Epithelial cell of proximal tubule (primary cell): ENCODE results near the gene GMEB2. TPM values are rescaled to one million over a fixed set of nuclear protein-coding genes. Genes with fewer than 3 reads are reported as not detected.

Source experiments
- DNase-seq: peaks from one replicate; pipeline ENCODE4 v3.0.0-alpha.2; 2011; ENCODE audit warnings: low read depth
- H3K4me3 ChIP-seq: 2 replicates; pipeline ENCODE4 v1.5.1; 2011; ENCODE audit warnings: low read depth, mild to moderate bottlenecking, low read length
- total RNA-seq: library from RNA; depleted of rRNA; stranded (reverse); fragments of >200 nt; gene quantifications from 2 replicates; pipeline ENCODE4 v1.2.3, GENCODE V29; 2015
- TF ChIP-seq, protein P1 (sequence below): conservative IDR thresholded peaks from 2 replicates; pipeline ENCODE4 v1.5.1; 2012; ENCODE audit warnings: low read depth, mild to moderate bottlenecking, low read length

Gene GMEB2
- total RNA-seq, 1 donor from 2014 or later: 10.5 TPM

DNA sequence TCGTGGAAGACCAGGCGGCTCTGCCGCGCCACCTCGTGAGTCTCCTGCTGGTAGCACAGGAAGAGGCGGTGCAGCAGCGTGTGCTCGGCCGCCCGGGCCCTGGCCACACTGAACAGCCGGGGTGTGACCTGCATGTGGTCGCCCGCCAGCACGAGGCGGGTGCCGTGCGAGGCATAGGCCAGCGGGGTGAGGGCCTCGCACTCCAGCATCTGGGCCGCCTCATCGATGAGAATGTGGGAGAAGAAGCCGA is 59.8 kb downstream of the GMEB2 start:
- DNase-seq: no peak
- TF ChIP-seq, protein P1, sequence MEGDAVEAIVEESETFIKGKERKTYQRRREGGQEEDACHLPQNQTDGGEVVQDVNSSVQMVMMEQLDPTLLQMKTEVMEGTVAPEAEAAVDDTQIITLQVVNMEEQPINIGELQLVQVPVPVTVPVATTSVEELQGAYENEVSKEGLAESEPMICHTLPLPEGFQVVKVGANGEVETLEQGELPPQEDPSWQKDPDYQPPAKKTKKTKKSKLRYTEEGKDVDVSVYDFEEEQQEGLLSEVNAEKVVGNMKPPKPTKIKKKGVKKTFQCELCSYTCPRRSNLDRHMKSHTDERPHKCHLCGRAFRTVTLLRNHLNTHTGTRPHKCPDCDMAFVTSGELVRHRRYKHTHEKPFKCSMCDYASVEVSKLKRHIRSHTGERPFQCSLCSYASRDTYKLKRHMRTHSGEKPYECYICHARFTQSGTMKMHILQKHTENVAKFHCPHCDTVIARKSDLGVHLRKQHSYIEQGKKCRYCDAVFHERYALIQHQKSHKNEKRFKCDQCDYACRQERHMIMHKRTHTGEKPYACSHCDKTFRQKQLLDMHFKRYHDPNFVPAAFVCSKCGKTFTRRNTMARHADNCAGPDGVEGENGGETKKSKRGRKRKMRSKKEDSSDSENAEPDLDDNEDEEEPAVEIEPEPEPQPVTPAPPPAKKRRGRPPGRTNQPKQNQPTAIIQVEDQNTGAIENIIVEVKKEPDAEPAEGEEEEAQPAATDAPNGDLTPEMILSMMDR: no peak
- H3K4me3 ChIP-seq: no peak overlapping the region

DNA sequence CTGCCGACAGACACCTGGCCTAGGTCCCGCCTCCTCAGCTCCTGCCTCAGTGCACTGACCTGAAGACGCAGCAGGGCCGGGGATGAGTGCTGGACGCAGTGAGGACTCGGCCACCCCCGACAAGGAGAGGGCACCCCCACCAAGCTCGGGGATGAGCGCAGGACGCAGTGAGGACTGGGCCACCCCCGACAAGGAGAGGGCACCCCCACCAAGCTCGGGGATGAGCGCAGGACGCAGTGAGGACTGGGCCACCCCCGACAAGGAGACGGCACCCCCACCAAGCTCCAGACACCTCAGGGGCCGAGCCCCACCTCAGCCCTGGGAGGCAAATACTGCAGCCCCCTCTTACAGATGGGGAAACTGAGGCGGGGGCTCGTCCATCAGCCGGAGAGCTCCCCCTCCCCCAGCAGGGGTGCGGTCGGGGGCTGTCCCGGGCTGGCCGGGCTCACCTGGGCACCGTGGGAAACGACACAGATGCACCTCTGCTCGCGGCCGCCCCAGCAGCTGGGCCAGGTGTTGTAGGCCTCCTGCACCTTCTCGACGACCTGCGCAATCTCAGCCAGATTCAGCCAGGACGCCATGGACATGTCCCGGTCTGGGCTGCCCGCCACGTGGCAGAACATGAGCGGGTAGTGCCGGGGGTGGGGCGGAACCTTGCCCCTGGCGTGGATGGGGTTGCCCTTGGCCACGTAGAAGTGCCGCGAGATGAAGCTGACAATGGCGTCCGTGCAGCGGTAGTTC is 60.3 kb downstream of the GMEB2 start:
- TF ChIP-seq, protein P1: no peak
- H3K4me3 ChIP-seq: no peak overlapping the region
- no peak for DNase-seq

DNA sequence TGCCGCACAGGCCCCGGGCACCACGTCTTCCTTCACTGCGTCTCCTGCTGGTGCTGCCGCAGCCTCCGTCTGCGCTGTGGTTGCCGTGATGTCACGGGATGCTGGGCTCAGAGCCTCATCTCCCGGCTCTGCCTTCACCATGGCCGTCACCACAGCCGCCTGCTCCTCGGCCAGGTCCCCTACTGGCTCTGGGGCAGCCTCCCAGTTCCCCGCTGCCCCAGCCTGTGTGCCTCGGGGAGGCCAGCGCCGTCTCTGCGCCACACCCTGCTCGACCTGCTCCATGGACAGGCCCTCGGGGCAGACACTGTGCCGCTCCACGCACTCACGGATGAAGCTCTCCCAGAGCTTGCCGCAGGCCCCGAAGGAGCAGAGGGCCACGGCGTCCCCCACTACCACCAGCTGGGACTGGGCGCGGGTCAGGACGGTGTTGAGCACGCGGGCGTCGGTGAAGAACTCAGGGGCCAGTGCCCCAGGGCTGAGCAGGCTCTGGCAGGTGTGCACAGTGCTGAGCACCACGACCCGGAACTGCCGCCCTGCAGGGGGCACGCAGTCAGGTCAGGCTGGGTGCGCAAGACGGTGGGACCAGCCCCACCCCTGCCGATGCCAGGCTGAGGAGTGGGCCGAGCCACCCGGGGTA is 61.1 kb downstream of the GMEB2 start:
- no peak overlapping the region for H3K4me3 ChIP-seq
- DNase-seq: no peak

DNA sequence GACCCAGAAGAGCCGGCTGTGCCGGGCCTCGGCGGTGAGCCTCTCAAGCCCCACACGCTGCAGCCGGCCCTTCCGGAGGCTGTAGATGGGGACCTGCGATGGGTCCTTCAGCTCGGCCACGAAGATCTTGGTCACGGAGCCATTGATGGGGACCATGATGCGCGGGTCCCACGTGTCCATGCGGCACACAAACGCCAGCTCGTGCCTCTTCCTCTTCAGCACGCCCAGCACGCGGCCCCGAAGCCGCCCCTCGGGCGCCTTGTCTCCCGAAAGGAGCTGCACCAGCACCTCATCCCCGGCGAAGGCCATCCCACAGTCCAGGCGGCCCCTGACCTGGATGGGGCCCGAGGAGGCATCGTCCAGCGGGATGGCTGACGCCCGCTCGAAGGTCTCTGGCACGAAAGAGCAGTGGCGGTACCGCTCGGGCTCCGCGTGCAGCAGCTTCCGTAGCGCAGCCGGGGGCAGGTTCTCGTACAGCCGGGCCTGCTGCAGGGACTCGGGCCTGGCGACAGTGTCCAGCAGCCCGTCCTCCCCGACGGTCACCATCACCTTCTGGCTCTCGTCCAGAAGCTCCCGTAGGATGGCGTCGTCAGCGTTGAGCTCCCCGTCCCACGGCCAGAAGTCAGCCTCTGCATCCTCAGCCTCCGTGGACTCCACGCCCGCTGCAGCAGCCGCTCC is 61.7 kb downstream of the GMEB2 start:
- no peak for DNase-seq
- no peak overlapping the region for H3K4me3 ChIP-seq
- TF ChIP-seq, protein P1: no peak

More for the DNA sequence above, 61.1 kb downstream of the GMEB2 start:
- TF ChIP-seq, protein P1: no peak

DNA sequence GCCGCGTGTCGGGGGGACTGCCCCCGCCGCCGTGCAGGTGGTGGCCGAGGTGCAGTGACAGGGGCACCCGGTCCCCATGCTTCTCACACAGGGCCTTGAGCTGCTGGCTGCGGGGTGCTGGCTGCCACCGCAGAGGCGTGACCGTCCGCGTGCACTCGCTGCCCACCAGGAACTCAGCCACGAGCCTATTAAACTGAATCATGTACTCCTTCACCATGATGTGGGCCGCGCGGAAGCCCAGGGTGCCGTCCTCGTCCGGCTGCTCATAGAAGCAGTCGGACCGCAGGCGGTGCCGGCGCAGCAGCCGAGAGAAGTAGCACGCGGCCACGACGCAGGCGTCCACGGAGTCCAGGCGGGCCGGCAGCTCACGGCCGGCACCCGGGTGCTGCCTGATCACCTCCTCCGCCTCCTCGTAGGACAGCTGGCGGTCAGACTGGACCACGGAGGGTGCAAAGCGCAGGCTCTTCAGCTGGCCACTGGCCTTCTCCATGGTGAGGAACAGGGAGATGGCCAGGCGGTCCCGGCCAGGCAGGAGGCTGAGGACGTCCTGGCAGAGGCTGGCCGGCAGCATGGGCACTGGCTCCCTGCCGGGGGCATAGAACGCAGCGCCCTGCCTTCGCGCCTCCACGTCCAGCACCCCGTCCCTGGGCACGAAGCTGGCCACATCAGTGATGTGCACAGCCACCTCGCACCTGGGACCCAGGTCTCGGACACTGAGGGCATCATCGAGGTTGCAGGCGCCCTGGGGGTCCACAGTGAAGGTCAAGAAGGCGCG is 62.7 kb downstream of the GMEB2 start:
- H3K4me3 ChIP-seq: no peak overlapping the region
- TF ChIP-seq, protein P1: no peak
- no peak for DNase-seq

DNA sequence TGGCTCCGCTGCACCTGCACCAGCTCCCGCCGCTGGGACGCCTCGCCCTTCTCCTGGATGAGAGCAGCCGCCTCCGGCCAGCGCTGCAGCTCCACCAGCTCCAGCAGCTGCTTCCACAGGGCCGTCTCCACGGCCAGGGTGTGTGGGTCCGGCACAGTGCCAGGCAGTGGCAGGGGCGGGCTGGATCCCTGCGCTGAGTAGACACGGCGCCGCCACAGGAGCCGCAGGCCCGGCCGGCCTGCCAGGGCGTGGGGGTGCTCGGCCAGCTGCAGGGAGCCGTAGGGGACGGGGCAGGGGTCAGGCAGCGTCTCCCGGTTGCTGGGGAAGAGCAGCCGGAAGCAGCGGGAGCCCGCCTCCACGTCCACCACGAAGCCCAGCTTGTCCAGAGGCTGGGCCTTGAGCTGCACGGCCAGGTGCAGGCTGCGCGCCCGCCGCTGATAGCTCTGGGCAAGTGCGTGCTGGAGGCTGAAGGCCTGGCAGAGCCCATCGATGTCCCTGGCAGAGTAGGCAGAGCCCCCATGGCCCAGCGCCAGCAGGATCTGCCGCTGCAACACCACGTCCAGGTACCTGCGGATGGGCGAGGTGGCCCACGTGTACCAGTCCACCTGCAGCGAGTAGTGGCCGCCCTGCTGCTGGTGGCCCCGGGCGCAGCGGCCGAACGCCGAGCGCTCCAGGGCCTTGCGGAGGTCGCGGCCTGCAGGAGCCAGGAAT is 63.5 kb downstream of the GMEB2 start:
- TF ChIP-seq, protein P1: no peak

More for the DNA sequence above, 63.5 kb downstream of the GMEB2 start:
- DNase-seq: no peak
- no peak overlapping the region for H3K4me3 ChIP-seq
